Measurements from ENCODE around the gene CORO2A. TPM values are rescaled to one million over a fixed set of nuclear protein-coding genes. Genes with fewer than 3 reads are reported as not detected.
A peak's percentile ranks its signal among the peaks of the same experiment; 100 is the strongest.

CORO2A gene
- total RNA-seq, 1 experiment from 2014 or later = 15.8 TPM

GRCh38 chr9:98104445-98104881 is 88.0 kb downstream of the CORO2A start:
- no peak for DNase-seq
- Mint-ChIP-seq H3K4me3 (no peak overlapping the region), H3K27ac (peak overlapping the region in 2 of 3 experiments; percentile 10 to 27; a peak in 2 of 7 replicates), H3K4me1 (peaks cover 20 to 22% of the 10 kb centered on the region in 2 experiments), H3K9me3 (no peaks in the 10 kb centered on the region), H3K36me3 (ENCODE audit: insufficient read depth in 1 of 3, low read depth in 3 of 3) (peaks cover 6 to 31% (median 13%) of the 10 kb centered on the region in 3 experiments; a peak in 5 of 7 replicates), H3K27me3 (ENCODE audit: low read depth) (no peaks in the 10 kb centered on the region)
- no peak overlapping the region for H4K8ac ChIP-seq (replicated peaks; ENCODE audit: insufficient read length, low read depth, low read length)
- H3K4me2 ChIP-seq (ENCODE audit: insufficient read depth, insufficient read length, low read length) = no peak overlapping the region
- no peak overlapping the region for H2BK120ac ChIP-seq (ENCODE audit: low read depth, low read length, poor library complexity, severe bottlenecking)
- no peak overlapping the region for H3K56ac ChIP-seq (ENCODE audit: insufficient read length, low read depth, low read length)
- H2BK5ac ChIP-seq (ENCODE audit: insufficient read length, low read length) = no peak overlapping the region
- H3K79me1 ChIP-seq (ENCODE audit: insufficient read depth, low read depth, low read length, poor library complexity, severe bottlenecking) = no peaks in the 10 kb centered on the region
- H2BK15ac ChIP-seq (ENCODE audit: low read depth, low read length) = no peak overlapping the region
- no peak overlapping the region for H3K9ac ChIP-seq (ENCODE audit: extremely low read depth, insufficient read length, low read length)
- H4K20me1 ChIP-seq (ENCODE audit: control insufficient read depth, insufficient read depth, insufficient read length) = no peaks in the 10 kb centered on the region
- no peak overlapping the region for H3K14ac ChIP-seq (ENCODE audit: insufficient read depth, low read length)
- no peak overlapping the region for H2BK12ac ChIP-seq (ENCODE audit: insufficient read length, low read depth, low read length)
- no peaks in the 10 kb centered on the region for H3K9me3 ChIP-seq (ENCODE audit: control insufficient read depth, low read depth, low read length)
- H4K5ac ChIP-seq (ENCODE audit: insufficient read length, low read depth, low read length) = no peak overlapping the region
- no peak for TF ChIP-seq CTCF (conservative IDR thresholded peaks at IDR 0.05)
- no peaks in the 10 kb centered on the region for H3K27me3 ChIP-seq (ENCODE audit: insufficient read depth, low read length)
- no peak overlapping the region for H2AFZ ChIP-seq (ENCODE audit: low read length)
- no peak overlapping the region for H3K27ac ChIP-seq (ENCODE audit: insufficient read length, low read depth, low read length)
- peaks cover 2% of the 10 kb centered on the region for H3K4me1 ChIP-seq (ENCODE audit: insufficient read depth, low read length)
- no peak overlapping the region for H4K91ac ChIP-seq (ENCODE audit: insufficient read length, low read depth, low read length)
- no peak overlapping the region for H3T11ph ChIP-seq (ENCODE audit: low read length)
- H3K23me2 ChIP-seq (ENCODE audit: insufficient read length, low read depth, low read length, poor library complexity, severe bottlenecking) = no peaks in the 10 kb centered on the region
- H2BK20ac ChIP-seq (ENCODE audit: low read depth, low read length, poor library complexity, severe bottlenecking) = no peak overlapping the region
- no peak overlapping the region for H3K4ac ChIP-seq (ENCODE audit: low read depth, low read length)
- H2AK5ac ChIP-seq (ENCODE audit: insufficient read length, low read length) = no peak overlapping the region
- H3K79me2 ChIP-seq (ENCODE audit: insufficient read depth, low read length) = no peaks in the 10 kb centered on the region
- no peak overlapping the region for H3K18ac ChIP-seq (ENCODE audit: insufficient read length, low read depth, low read length)
- H3K23ac ChIP-seq (ENCODE audit: insufficient read length, low read depth, low read length) = no peak overlapping the region
- no CpG with 5 or more reads among the region's 3 CpGs for WGBS (ENCODE audit: extremely low coverage, insufficient read length, low lambda C conversion rate)
